Right cardiac atrium (tissue), 5 donors: ENCODE measurements around the gene NCKIPSD. TPM values are rescaled to one million over a fixed set of nuclear protein-coding genes. Genes with fewer than 3 reads are reported as not detected.

Source experiments
- ATAC-seq, 2 donors: fragments of 200-7000 bp; cut with Tn5 transposase; one replicate each; pipeline versions ENCODE4 v1.8.0 to v1.9.1; 2020; ENCODE audit warnings: moderate library complexity in 2 of 2, mild to moderate bottlenecking in 1 of 2
- DNase-seq, 3 donors: peaks; one replicate each; pipeline ENCODE4 v3.0.0-alpha.2; 2020
- H3K27ac ChIP-seq: one replicate; pipeline ENCODE4 v1.5.1; 2013; ENCODE audit warnings: mild to moderate bottlenecking, low read length, control low read depth, moderate library complexity
- H3K27me3 ChIP-seq: one replicate; pipeline ENCODE4 v1.6.1; 2013; ENCODE audit not compliant: control insufficient read depth, insufficient read depth
- H3K4me1 ChIP-seq: one replicate; pipeline ENCODE4 v1.6.1; 2013; ENCODE audit warnings: low read length; ENCODE audit not compliant: control insufficient read depth, insufficient read depth
- H3K4me3 ChIP-seq: one replicate; pipeline ENCODE4 v1.5.1; 2013; ENCODE audit warnings: low read length, control low read depth
- H3K9me3 ChIP-seq: one replicate; pipeline ENCODE4 v1.6.1; 2013; ENCODE audit warnings: low read length; ENCODE audit not compliant: control insufficient read depth
- WGBS: extraction: QIAGEN DNeasy Blood & Tissue Kit; methylation state at CpG from one replicate; pipeline ENCODE4 v1.1.7; 2013; 5-methylcytosine and 5-hydroxymethylcytosine counted together
- intact Hi-C, 4 donors: fragments of 100-400 bp; cut with DNase I; formaldehyde crosslinking; loops; one replicate each; pipeline versions ENCODE4 v1.11.0 to v1.14.0; 2022 to 2023
- polyA plus RNA-seq: library from polyadenylated mRNA; stranded (reverse); fragments of 200-250 nt; gene quantifications from one replicate; pipeline ENCODE4 v1.2.3, GENCODE V29; 2013
- total RNA-seq, 4 donors: library from RNA; stranded (reverse); fragmentation: NEBNext Ultra II Directional; extraction: Animal tissue kit (Norgen Biotek cat#: 25700); gene quantifications; one replicate each; pipeline ENCODE4 v1.2.1, GENCODE V29; 2021
- donor health status: healthy with polysubstance abuse.
- donor health status: DM: no; HTN: yes; CAD: no.
- donor health status: DM: no; HTN: no; CAD: no.
- donor health status: DM: no; HTN: yes; CAD: no; lungs with severe emphysema.
- donor health status: DM: yes; HTN: yes; CAD: no.

Gene NCKIPSD
- total and polyA plus RNA-seq, 5 donors: 31.1 to 49.8 (median 41.7) TPM

- H3K27ac ChIP-seq: no peak overlapping the region
- intact Hi-C loops: no loop called here
These were observed 11.2 kb downstream of the NCKIPSD start for GRCh38 chr3:48674505-48674904.

GRCh38 chr3:48672522-48672921 is 13.2 kb downstream of the NCKIPSD start:
- ATAC-seq: no peak
- WGBS: 24% methylated on average over 1 of the region's 1 CpG
- Histone ChIP-seq H3K27ac (no peak overlapping the region), H3K4me1 (no peaks in the 10 kb centered on the region), H3K4me3 (no peak overlapping the region), H3K27me3 (no peaks in the 10 kb centered on the region), H3K9me3 (no peaks in the 10 kb centered on the region)
- intact Hi-C loops: no loop called here
- DNase-seq: no peak

More at GRCh38 chr3:48674505-48674904, 11.2 kb downstream of the NCKIPSD start:
- DNase-seq (no peak), ATAC-seq (no peak)
- Histone ChIP-seq H3K9me3 (no peaks in the 10 kb centered on the region), H3K4me3 (no peak overlapping the region), H3K4me1 (no peaks in the 10 kb centered on the region), H3K27me3 (no peaks in the 10 kb centered on the region)
- WGBS: 89% methylated on average over 9 of the region's 9 CpGs

- Histone ChIP-seq H3K4me3 (no peak overlapping the region), H3K9me3 (no peaks in the 10 kb centered on the region), H3K27me3 (no peaks in the 10 kb centered on the region), H3K27ac (no peak overlapping the region), H3K4me1 (peaks cover 4% of the 10 kb centered on the region)
- 75% methylated on average over 4 of the region's 4 CpGs for WGBS
- DNase-seq (peak in 1 of 3 donors; percentile 69), ATAC-seq (no peak)
- intact Hi-C loops: no loop called here
These were observed 20.8 kb downstream of the NCKIPSD start for GRCh38 chr3:48664929-48665328.

- Histone ChIP-seq H3K4me1 (peaks cover 4% of the 10 kb centered on the region), H3K27me3 (no peaks in the 10 kb centered on the region), H3K27ac (peak overlapping the region; percentile 26), H3K4me3 (no peak overlapping the region), H3K9me3 (no peaks in the 10 kb centered on the region)
- no peak for ATAC-seq
- WGBS: 53% methylated on average over 11 of the region's 11 CpGs
- intact Hi-C loops: no loop called here
- DNase-seq: no peak
These were observed 21.4 kb downstream of the NCKIPSD start for GRCh38 chr3:48664313-48664644.

GRCh38 chr3:48663489-48664312 is 22.0 kb downstream of the NCKIPSD start:
- Histone ChIP-seq H3K4me3 (peak overlapping the region; percentile 44), H3K27me3 (no peaks in the 10 kb centered on the region), H3K9me3 (no peaks in the 10 kb centered on the region), H3K4me1 (peaks cover 4% of the 10 kb centered on the region), H3K27ac (peak overlapping the region; percentile 74)
- intact Hi-C loops: no loop called here
- ATAC-seq: peak; percentile 91
- peak; percentile 96 to 98 (median 97) for DNase-seq
- under 1% methylated on average over 66 of the region's 66 CpGs for WGBS

GRCh38 chr3:48662753-48663488 is 22.8 kb downstream of the NCKIPSD start, which contains the start of gene CELSR3:
Gene CELSR3 (minus strand): TSS chr3:48662886. CDS start chr3:48662634, 252 bp downstream.
- Histone ChIP-seq H3K4me1 (peaks cover 4% of the 10 kb centered on the region), H3K9me3 (no peaks in the 10 kb centered on the region), H3K27me3 (no peaks in the 10 kb centered on the region), H3K4me3 (peak within 1 kb of the TSS; percentile 44), H3K27ac (peak within 1 kb of the TSS; percentile 74)
- 2% methylated on average over 52 of the region's 52 CpGs for WGBS
- peak; percentile 82 to 91 (median 90) for DNase-seq
- intact Hi-C loops: no loop called here
- peak; percentile 57 to 73 for ATAC-seq

GRCh38 chr3:48662145-48662752 is 23.5 kb downstream of the NCKIPSD start:
- 3% methylated on average over 46 of the region's 46 CpGs for WGBS
- Histone ChIP-seq H3K4me3 (no peak overlapping the region), H3K27me3 (no peaks in the 10 kb centered on the region)

GRCh38 chr3:48661501-48662144 is 24.1 kb downstream of the NCKIPSD start:
- intact Hi-C loops: no loop called here
- DNase-seq (peak; percentile 61 to 90 (median 84)), ATAC-seq (no peak)
- Histone ChIP-seq H3K4me3 (peak overlapping the region; percentile 39), H3K27ac (no peak overlapping the region), H3K4me1 (peaks cover 4% of the 10 kb centered on the region), H3K27me3 (no peaks in the 10 kb centered on the region), H3K9me3 (no peaks in the 10 kb centered on the region)
- 2% methylated on average over 67 of the region's 67 CpGs for WGBS

More at GRCh38 chr3:48662145-48662752, 23.5 kb downstream of the NCKIPSD start:
- no peak for ATAC-seq
- no peak for DNase-seq
- Histone ChIP-seq H3K27ac (no peak overlapping the region), H3K4me1 (peaks cover 4% of the 10 kb centered on the region), H3K9me3 (no peaks in the 10 kb centered on the region)
- intact Hi-C loops: no loop called here

GRCh38 chr3:48660800-48661400 is 24.8 kb downstream of the NCKIPSD start:
- intact Hi-C loops: no loop called here
- no peak for DNase-seq
- WGBS: 57% methylated on average over 61 of the region's 61 CpGs
- ATAC-seq: no peak
- Histone ChIP-seq H3K4me3 (no peak overlapping the region), H3K27ac (no peak overlapping the region), H3K9me3 (no peaks in the 10 kb centered on the region), H3K27me3 (no peaks in the 10 kb centered on the region), H3K4me1 (peaks cover 4% of the 10 kb centered on the region)

- WGBS: 53% methylated on average over 45 of the region's 45 CpGs
- Histone ChIP-seq H3K9me3 (no peaks in the 10 kb centered on the region), H3K4me1 (peaks cover 4% of the 10 kb centered on the region), H3K27me3 (no peaks in the 10 kb centered on the region), H3K4me3 (no peak overlapping the region), H3K27ac (no peak overlapping the region)
- DNase-seq (peak in 1 of 3 donors; percentile 64), ATAC-seq (no peak)
- intact Hi-C loops: no loop called here
These were observed 28.9 kb downstream of the NCKIPSD start for GRCh38 chr3:48656841-48657281.
